ENCODE data around the gene OPN1SW. TPM values are rescaled to one million over a fixed set of nuclear protein-coding genes. Genes with fewer than 3 reads are reported as not detected.

OPN1SW gene
- total and polyA plus RNA-seq, 9 of the 15 experiments (the other 6 are each of a cell fraction or from before 2014, with no cell fraction given), result 0.84 to 1.0 TPM; not detected in 7

DNA sequence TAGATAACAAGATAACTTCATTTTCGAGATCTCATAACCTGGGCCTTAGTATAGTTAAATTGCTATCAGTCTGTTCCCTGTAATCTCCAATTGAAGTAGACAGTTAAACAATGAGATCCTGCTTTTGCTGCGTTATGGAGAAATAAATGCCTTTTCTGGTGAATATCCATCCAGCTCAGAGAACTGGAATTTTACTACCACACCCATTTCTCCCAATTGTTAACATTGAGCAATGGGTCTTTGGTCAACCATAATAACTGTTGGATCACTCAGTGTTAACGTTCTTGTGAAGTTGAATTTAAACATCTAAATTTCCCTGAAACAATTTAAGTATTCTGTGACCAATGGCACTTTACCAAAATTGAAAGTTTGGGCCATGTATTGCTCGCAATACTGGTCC, 33.4 kb downstream of the OPN1SW start:
- no peak overlapping the region; the same call in 2 of the 3 replicates for H3K27ac ChIP-seq (ENCODE audit: extremely low read depth, low read depth, low read length)
- ChIA-PET POLR2A (interaction anchor here (1.1 to 10.5 kb wide), 9 partner anchors 13 to 120 kb away, joined by 3 to 242 read pairs (median 9); partner anchors contain the start of genes ATP6V1F and OPN1SW), CTCF (ENCODE audit: low intra/inter-chr PET ratio) (no interaction called here)
- DNase-seq (ENCODE audit: extremely low read depth in 1 of 4, low spot score in 3 of 4), result no peak
- peaks cover 88% of the 10 kb centered on the region for H3K79me2 ChIP-seq (ENCODE audit: control insufficient read depth, insufficient read depth, low read length)
- H3K9me1 ChIP-seq (ENCODE audit: control insufficient read depth, insufficient read depth, low read length), result peaks cover 5% of the 10 kb centered on the region
- no TSS peak for BruUV-seq (replicated peaks)
- H3K4me1 ChIP-seq (replicated peaks in 1 of 2; ENCODE audit: control insufficient read depth in 2 of 2, insufficient read depth in 2 of 2, low read length in 2 of 2), result peaks cover 19 to 51% of the 10 kb centered on the region in 2 experiments
- H4K20me1 ChIP-seq (replicated peaks; ENCODE audit: control insufficient read depth, insufficient read depth, low read length), result peaks cover 68% of the 10 kb centered on the region
- no peak for FAIRE-seq
- TF ChIP-seq ZNF175 (CRISPR knock-in tag; IDR thresholded peaks at IDR 0.05; ENCODE audit: low read depth), result no peak
- TF ChIP-seq GATAD2A (IDR thresholded peaks at IDR 0.05), result 0 out of 2 replicates have a peak, but pooled peaks have one; percentile 40
- peak; percentile 5; the same call in 1 of the 2 replicates for TF ChIP-seq RBFOX2 (IDR thresholded peaks at IDR 0.05; ENCODE audit: low read depth, low read length)
- in situ Hi-C loops (cut with MboI), result no loop called here
- peak overlapping the region; percentile 52 for H3K4me2 ChIP-seq (ENCODE audit: insufficient read depth, low read length)
- no peak for ATAC-seq
- intact Hi-C loops (cut with micrococcal nuclease), result no loop called here
- WGBS (ENCODE audit: insufficient coverage, low coverage, missing lambda C conversion rate), result 34% methylated on average over 4 of the region's 4 CpGs
- no peak overlapping the region for H3K4me3 ChIP-seq
- H3K27me3 ChIP-seq (ENCODE audit: control insufficient read depth in 2 of 2, insufficient read depth in 2 of 2, low read length in 2 of 2), result no peaks in the 10 kb centered on the region
- no peaks in the 10 kb centered on the region for H3K9me3 ChIP-seq (replicated peaks; ENCODE audit: control insufficient read depth, insufficient read depth, low read depth, low read length)
- peaks cover 65% of the 10 kb centered on the region for H3K36me3 ChIP-seq (ENCODE audit: control insufficient read depth, insufficient read depth, low read length)
- peak overlapping the region in 1 of 2 experiments; percentile 97; a peak in 1 of 4 replicates for H3K9ac ChIP-seq (ENCODE audit: insufficient read depth in 1 of 2, low read depth in 2 of 2, low read length in 2 of 2)
- H2AFZ ChIP-seq (ENCODE audit: low read depth, low read length), result no peak overlapping the region

DNA sequence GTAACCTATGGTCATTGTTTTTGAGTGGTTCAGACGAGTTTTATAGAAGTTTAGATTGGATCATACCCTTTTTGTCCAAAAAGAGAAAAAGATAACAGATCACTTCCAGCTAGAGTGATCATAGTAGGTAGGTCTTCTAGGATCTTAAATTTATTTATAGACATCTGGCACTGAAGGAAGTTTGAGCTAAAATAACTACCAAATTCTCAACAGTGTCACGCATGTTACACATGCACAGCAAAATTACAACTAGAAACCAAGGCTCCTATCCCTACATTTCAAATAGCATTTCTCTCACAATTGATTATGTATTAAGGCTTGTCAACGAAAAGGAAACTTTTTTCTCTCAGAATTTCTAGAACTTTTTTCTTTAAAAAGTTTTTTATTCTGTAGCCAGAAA, 34.1 kb downstream of the OPN1SW start:
- Histone ChIP-seq H3K9ac (ENCODE audit: insufficient read depth in 1 of 2, low read depth in 2 of 2, low read length in 2 of 2) (peak overlapping the region in 1 of 2 experiments; percentile 97; a peak in 2 of 4 replicates), H3K27ac (ENCODE audit: extremely low read depth, low read depth, low read length) (peak overlapping the region; percentile 5; the same call in 1 of the 3 replicates), H3K27me3 (ENCODE audit: control insufficient read depth in 2 of 2, insufficient read depth in 2 of 2, low read length in 2 of 2) (no peaks in the 10 kb centered on the region), H3K36me3 (ENCODE audit: control insufficient read depth, insufficient read depth, low read length) (peaks cover 62% of the 10 kb centered on the region), H3K9me1 (ENCODE audit: control insufficient read depth, insufficient read depth, low read length) (peaks cover 5% of the 10 kb centered on the region), H4K20me1 (replicated peaks; ENCODE audit: control insufficient read depth, insufficient read depth, low read length) (peaks cover 64% of the 10 kb centered on the region), H3K4me3 (peak overlapping the region; percentile 86), H3K4me1 (replicated peaks in 1 of 2; ENCODE audit: control insufficient read depth in 2 of 2, insufficient read depth in 2 of 2, low read length in 2 of 2) (peaks cover 19 to 48% of the 10 kb centered on the region in 2 experiments), H3K9me3 (replicated peaks; ENCODE audit: control insufficient read depth, insufficient read depth, low read depth, low read length) (no peaks in the 10 kb centered on the region), H2AFZ (ENCODE audit: low read depth, low read length) (no peak overlapping the region), H3K4me2 (ENCODE audit: insufficient read depth, low read length) (peak overlapping the region; percentile 98), H3K79me2 (ENCODE audit: control insufficient read depth, insufficient read depth, low read length) (peaks cover 81% of the 10 kb centered on the region)
- CTCF ChIA-PET (ENCODE audit: low intra/inter-chr PET ratio), result no interaction called here
- POLR2A ChIA-PET, result interaction anchor here (0.7 to 10.5 kb wide), 20 partner anchors 14 to 121 kb away, joined by 3 to 242 read pairs (median 4); partner anchors contain the start of genes ATP6V1F and OPN1SW
- BruUV-seq (replicated peaks), result no TSS peak
- intact Hi-C loops (cut with micrococcal nuclease), result no loop called here
- FAIRE-seq (no peak), DNase-seq (ENCODE audit: extremely low read depth in 1 of 4, low spot score in 3 of 4) (no peak), ATAC-seq (no peak)
- in situ Hi-C loops (cut with MboI), result no loop called here
- 35% methylated on average over 3 of the region's 3 CpGs for WGBS (ENCODE audit: insufficient coverage, low coverage, missing lambda C conversion rate)
- TF ChIP-seq, protein P1, sequence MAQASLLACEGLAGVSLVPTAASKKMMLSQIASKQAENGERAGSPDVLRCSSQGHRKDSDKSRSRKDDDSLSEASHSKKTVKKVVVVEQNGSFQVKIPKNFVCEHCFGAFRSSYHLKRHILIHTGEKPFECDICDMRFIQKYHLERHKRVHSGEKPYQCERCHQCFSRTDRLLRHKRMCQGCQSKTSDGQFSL (CRISPR knock-in tag; IDR thresholded peaks at IDR 0.05), result no peak
- TF ChIP-seq, protein P1 (tag; IDR thresholded peaks at IDR 0.05), result no peak
- TF ChIP-seq JUNB (CRISPR knock-in tag; conservative IDR thresholded peaks at IDR 0.05) (no peak), ZNF668 (CRISPR knock-in tag; IDR thresholded peaks at IDR 0.05) (no peak), RFX5 (IDR thresholded peaks at IDR 0.05; ENCODE audit: low read depth, low read length) (no peak), NCOA4 (IDR thresholded peaks at IDR 0.05; ENCODE audit: partially characterized antibody) (no peak), SAFB2 (IDR thresholded peaks at IDR 0.05; ENCODE audit: borderline replicate concordance, low read depth, low read length, severe bottlenecking) (no peak), KLF1 (tag; IDR thresholded peaks at IDR 0.05) (no peak), BCL6 (CRISPR knock-in tag; IDR thresholded peaks at IDR 0.05) (no peak), SIN3A (IDR thresholded peaks at IDR 0.05; ENCODE audit: borderline replicate concordance in 2 of 2, control insufficient read depth in 1 of 2, low read depth in 2 of 2, low read length in 2 of 2) (no peak)
- TF ChIP-seq, protein P2, sequence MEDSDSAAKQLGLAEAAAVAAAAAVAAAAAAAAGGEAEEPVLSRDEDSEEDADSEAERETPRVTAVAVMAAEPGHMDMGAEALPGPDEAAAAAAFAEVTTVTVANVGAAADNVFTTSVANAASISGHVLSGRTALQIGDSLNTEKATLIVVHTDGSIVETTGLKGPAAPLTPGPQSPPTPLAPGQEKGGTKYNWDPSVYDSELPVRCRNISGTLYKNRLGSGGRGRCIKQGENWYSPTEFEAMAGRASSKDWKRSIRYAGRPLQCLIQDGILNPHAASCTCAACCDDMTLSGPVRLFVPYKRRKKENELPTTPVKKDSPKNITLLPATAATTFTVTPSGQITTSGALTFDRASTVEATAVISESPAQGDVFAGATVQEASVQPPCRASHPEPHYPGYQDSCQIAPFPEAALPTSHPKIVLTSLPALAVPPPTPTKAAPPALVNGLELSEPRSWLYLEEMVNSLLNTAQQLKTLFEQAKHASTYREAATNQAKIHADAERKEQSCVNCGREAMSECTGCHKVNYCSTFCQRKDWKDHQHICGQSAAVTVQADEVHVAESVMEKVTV (CRISPR knock-in tag; IDR thresholded peaks at IDR 0.05), result no peak

All from K562 (cell line).